DMS153 treated with DMSO at 0.1 percent for 48 hours (cell line): Measurements from ENCODE around the gene SEPTIN5.
"Not testable (repeated sequence)": the region's sequence is repeated elsewhere in the genome, so short reads cannot be mapped to it uniquely, and the experiment has no call there.

ENCODE experiments used
- DNase-seq: peaks from one replicate; lab custom pipeline; 2025; ENCODE audit not compliant: unreplicated experiment; lab: John Stamatoyannopoulos, UW

SEPTIN5 gene

DNA sequence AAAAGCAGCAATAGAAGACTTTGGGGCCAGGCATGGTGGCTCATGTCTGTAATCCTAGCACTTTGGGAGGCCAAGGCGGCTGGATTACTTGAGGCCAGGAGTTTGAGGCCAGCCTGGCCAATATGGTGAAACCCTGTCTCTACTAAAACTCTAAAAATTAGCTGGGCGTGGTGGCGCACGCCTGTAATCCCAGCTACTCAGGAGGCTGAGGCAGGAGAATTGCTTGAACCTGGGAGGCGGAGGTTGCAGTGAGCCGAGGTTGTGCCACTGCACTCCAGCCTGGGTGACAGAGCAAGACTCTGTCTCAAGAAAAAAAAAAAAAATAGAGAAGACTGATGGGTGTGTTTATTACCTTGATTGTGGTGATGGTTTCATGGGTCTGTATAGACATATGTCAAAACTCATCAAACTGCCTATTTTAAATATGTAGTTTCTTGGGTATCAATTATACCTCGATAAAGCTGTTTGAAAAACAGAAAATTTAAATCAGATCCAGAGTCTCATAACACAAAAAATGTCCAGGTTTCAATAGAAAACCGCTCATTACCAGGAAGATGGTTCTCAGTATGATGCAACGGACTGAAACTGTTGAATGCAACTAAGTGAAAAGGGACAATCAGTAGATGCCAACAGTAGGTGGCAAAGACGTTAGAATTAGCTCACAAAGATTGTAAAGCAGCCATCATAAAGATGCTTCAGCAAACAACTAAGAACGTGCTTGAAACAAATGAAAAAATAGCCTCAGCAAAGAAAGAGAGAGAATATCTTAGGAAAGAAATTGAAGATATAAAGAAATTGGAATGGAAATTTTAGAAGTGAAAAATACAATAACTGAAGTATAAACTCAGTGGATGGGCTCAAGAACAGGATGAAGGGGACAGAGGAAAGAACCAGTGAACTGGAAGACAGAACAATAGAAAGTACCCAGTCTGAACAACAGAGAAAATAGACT lies 33.1 kb upstream of the SEPTIN5 start:
- DNase-seq = no peak

- DNase-seq = no peak
Measured at GRCh38 chr22:19681863-19682245, 32.4 kb upstream of the SEPTIN5 start.

DNA sequence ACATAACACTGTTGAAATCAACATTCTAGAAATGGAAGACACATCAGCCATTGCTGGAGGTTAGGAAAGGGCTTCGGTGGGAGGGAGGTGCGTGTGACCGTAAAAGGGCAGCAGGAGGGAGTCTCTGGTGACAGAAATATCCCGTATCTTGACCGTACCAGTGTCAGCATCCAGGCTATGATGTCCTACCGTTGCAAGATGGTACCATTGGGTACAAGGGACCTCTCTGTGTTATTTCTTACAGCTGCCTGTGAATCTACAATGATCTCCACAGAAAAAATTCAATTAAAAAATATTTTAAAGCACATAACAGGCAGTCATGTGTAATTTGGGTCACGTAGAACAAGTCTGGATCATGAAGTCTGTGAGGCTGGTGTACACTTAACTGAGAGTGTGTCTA lies 27.4 kb upstream of the SEPTIN5 start:
- no peak for DNase-seq

DNA sequence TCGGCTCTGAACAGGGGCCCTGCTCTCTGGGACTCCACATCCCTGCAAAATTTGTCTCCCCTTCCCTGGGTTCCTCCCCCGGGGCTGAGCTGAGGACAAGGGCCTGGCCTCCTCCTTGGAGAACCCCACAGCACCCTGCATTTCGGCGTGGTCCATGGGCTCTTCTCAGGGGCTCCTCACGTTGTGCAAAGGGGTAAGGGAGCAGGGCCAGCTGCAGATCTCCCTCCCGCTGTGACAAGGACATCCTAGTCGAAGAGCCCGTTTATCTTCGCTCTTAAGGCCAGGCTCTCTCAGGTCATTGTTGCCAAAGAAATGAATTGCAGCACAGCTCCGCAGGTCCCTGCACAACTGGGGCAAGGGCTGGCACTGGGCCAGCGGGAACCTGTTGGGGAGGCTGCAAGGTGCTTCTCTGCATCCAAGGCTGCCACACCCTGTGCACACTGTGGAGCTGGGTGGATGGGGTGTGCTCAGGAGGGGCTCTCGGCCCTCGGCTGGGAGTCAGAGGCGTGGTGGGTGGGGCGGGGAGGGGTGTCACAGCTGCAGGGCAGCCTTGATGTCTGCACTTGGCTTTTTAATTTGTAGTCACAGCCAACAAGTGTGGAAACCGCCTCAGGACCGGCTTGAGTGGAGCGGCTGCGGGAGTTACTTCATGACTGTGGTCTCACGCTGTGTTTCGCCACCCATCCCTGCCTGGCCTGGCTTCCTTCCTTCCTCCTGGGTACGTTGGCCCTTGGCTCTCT lies 26.6 kb upstream of the SEPTIN5 start:
- no peak for DNase-seq

DNA sequence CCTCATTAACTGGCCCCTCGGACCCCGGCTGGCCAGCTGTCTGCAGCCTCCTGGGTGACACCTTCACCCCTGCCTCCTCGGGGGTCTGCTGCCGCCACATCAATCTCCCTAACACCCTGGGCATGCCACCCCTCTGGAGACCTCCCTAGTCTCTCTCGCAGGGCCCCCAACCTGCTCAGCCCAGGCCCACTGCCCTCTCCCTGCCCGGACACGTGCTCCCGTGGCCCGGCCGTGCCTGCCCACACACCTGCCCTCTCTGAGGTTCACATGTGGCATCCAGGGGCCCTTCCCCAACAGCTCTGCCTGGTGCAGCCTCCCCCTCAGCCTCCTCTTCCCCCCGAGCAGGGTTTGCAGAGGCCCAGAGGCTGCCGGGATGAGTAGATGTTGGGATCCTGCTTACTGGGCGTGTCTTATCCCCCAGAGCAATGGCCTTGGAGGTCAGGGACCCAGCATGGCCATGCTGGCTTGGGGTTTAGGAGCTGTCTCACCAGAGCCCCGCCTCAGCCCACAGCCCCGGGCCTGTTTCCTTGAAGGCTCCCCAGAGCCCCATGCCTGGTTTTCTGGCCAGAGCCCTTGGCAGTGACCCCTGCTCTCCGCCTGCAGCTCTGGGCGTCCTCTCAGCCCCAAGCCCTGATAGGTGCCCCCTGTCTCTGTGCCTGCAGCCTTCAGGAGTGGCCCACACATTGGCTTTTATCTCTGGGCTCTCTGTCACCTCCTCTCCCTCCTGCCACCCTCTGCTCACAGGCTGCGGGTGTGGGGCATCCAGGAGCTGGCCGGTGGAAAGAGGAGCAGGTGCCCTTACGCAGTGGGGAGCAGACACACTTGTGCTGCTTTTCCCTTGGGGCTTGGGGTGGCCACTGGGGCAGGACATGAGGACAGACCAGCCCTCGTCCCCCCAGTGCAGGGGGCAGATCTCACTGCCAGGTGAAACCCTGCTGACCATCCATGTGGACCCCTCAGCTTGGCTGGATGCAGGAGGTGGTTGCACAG lies 25.7 kb upstream of the SEPTIN5 start:
- DNase-seq = no peak

GRCh38 chr22:19689408-19689807 lies 24.9 kb upstream of the SEPTIN5 start:
- DNase-seq = no peak

DNA sequence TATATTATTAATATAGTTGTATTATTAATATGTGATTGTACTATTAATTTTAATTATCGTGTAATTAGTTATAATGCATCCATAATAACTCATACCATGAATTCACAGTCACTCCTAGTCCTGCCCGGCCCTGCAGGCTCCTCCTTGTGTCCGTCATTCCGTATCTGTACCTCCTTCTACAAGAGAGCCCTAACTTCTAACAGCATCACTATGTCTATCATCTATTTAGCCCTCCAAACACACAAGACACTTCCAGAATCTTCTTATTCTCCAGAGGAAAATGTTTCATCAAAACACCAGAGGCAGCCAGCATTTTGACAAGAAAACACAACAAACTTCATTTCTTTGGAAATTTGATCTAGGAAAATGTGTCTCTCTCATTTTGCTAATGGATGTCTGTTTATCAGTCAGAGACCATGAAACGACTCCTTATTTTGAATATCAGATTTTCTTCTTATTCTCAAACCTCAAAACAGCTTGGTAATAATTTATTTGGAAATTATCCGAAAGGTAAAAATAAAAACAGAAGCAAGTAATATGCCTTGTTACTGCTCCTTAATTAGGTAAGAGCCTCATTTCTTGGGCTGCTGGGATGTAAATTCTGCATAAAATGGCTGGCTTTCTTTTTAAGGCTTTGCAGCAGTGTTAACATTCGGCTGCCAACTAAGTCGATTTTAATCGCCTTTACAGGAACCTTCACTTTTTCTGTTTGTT lies 23.1 kb upstream of the SEPTIN5 start:
- DNase-seq = no peak

GRCh38 chr22:19691721-19692341 lies 22.5 kb upstream of the SEPTIN5 start:
- DNase-seq = no peak

GRCh38 chr22:19693581-19693980 lies 20.7 kb upstream of the SEPTIN5 start:
- no peak for DNase-seq

GRCh38 chr22:19693981-19694670 lies 20.2 kb upstream of the SEPTIN5 start:
- no peak for DNase-seq

- DNase-seq = no peak
Measured at GRCh38 chr22:19694696-19695095, 19.6 kb upstream of the SEPTIN5 start.

GRCh38 chr22:19696504-19697276 lies 17.6 kb upstream of the SEPTIN5 start:
- DNase-seq = no peak

- not testable (repeated sequence) for DNase-seq
Measured at GRCh38 chr22:19697871-19698270, 16.4 kb upstream of the SEPTIN5 start.

DNA sequence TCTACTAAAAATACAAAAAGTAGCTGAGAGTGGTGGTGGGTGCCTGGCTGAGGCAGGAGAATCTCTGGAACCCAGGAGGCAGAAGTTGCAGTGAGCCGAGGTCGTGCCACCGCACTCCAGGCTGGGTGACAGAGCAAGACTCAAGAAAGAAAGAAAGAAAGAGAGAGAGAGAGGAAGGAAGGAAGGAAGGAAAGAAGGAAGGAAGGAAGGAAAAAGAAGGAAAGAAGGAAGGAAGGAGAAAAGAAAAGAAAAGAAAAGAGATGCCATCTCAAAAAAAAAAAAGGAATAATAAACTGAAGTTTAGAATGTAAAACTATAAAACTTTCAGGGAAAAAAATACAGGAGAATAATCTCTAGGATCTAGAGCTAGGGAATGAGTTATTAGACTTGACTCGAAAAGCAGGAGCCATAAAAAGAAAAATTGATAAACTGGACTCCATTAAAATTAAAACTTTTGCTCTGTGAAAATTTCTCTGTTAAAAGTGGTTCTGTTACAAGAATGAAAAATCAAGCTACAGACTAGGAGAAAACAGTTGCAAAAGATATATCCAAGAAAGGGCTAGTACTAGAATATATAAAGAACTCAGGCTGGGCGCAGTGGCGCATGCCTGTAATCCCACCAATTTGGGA lies 13.4 kb upstream of the SEPTIN5 start:
- no peak for DNase-seq

DNA sequence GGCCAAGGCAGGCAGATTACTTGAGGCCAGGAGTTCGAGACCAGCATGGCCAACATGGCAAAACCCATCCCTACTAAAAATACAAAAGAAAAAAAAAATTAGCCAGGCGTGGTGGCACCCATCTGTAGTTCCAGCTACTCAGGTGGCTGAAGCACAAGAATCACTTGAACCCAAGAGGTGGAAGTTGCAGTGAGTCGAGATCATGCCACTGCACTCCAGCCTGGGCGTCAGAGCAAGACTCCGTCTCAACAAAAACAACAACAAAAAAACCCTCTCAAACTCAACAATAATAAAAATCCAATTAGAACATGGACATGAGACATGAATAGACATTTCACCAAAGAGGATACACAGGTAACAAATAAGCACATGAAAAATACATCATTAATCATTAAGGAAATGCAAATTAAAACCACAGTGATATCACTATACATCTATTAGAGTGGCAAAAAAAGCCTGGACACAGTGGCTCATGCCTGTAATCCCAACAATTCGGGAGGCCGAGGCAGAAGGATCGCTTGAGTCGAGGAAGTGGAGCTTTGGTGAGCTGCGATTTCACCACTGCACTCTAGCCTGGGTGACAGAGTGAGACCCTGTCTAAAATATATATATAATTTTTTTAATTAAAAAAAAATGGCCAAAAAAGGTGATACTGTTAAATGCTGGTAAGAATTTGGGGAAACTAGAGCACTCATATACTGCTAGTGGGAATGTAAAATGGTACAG lies 12.7 kb upstream of the SEPTIN5 start:
- no peak for DNase-seq

DNA sequence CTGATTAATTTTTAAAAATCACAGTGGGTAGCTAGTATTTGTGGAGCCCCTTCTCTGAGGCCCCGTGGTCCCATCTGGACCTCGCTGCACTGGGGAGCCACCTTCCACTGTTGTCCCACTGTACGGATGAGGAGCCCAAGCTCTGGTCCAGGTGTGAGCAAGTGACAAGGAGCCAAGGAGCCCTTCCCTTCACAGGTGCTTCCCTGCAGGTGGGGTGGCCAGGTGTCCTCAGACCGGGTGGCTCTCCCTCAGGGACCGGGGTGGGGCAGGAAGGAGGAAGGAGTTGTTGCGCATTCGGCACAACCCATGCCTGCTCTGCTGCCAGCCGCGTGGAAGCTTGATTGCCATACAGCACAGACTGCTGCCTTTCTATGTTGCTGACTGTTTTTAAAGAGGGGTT lies 10.4 kb upstream of the SEPTIN5 start:
- no peak for DNase-seq

DNA sequence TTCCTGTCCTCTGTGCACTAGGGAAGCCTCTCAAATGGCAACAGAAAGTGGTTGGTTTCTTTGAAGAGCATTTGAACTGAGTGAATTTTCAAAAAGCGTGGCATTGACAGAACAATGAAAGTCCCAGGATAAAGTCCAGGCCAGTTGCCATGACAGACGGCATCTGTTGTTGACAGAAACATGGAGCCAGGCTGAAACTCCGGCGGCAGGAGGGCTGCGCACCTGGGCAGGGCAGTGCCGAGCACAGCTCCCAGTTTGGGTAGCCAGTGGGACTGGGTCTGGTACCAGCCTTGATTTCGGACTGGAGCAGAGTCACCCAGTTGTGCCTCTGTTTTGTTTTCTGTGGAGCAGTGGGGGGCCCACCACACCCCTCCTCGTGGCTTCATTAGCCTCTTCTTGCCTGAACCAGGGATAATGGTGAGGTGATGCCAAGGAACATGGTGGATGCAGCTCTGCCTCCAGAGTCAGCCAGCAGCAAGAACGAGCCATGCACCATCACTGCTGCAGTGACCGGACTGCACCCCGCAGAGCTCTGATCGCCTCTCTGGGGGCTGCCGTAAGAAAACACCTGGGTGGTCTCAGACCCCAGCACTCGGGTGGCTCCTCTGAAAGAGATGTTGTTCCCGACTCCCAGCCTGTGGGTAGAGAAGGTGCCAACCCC lies 9.8 kb upstream of the SEPTIN5 start:
- DNase-seq = no peak
